CD4-positive, CD25-positive, alpha-beta regulatory T cell (primary cell): ENCODE data around the gene PRSS12. TPM values are rescaled to one million over a fixed set of nuclear protein-coding genes. Genes with fewer than 3 reads are reported as not detected.

Source experiments
- ATAC-seq, 2 donors: fragments of 150-1000 bp; cut with Tn5 transposase; one replicate each; pipeline ENCODE4 v1.10.0; 2021; ENCODE audit warnings: low read depth in 2 of 2, moderate number of reproducible peaks in 2 of 2, moderate library complexity in 1 of 2
- DNase-seq, 3 donors: peaks; one replicate each; pipeline versions ENCODE4 v3.0.0 to v3.0.0-alpha.2; 2012 to 2022; ENCODE audit warnings: mixed read lengths in 1 of 3
- H3K27ac ChIP-seq: one replicate; pipeline ENCODE4 v1.7.0; 2013; ENCODE audit warnings: mild to moderate bottlenecking, low read length; ENCODE audit not compliant: insufficient read depth, poor library complexity, severe bottlenecking
- H3K27me3 ChIP-seq: one replicate; pipeline ENCODE4 v1.7.0; 2013; ENCODE audit warnings: low read length; ENCODE audit not compliant: control insufficient read depth, insufficient read depth
- H3K36me3 ChIP-seq: one replicate; pipeline ENCODE4 v1.7.0; 2013; ENCODE audit warnings: mild to moderate bottlenecking, low read length, moderate library complexity; ENCODE audit not compliant: control insufficient read depth, insufficient read depth
- H3K4me1 ChIP-seq: 2 replicates; pipeline ENCODE4 v1.7.0; 2013; ENCODE audit warnings: mild to moderate bottlenecking, low read length; ENCODE audit not compliant: insufficient read depth, control insufficient read depth, poor library complexity, severe bottlenecking
- H3K4me3 ChIP-seq: one replicate; pipeline ENCODE4 v1.7.0; 2013; ENCODE audit warnings: low read depth, mild to moderate bottlenecking, low read length, moderate library complexity
- H3K9me3 ChIP-seq, 2 experiments: 1 replicate in 1 of 2; 2 replicates in 1 of 2; pipeline ENCODE4 v1.7.0; 2013; ENCODE audit warnings: low read length in 2 of 2, mild to moderate bottlenecking in 1 of 2, moderate library complexity in 1 of 2; ENCODE audit not compliant: control insufficient read depth in 2 of 2
- H3K27ac Mint-ChIP-seq, 3 donors: one replicate each; pipeline ENCODE4 v1.8.0; 2020 to 2022; ENCODE audit warnings: mild to moderate bottlenecking in 3 of 3, mixed read lengths in 3 of 3, moderate library complexity in 2 of 3
- H3K27me3 Mint-ChIP-seq: one replicate; pipeline ENCODE4 v1.8.0; 2022; ENCODE audit warnings: mild to moderate bottlenecking, mixed read lengths
- H3K36me3 Mint-ChIP-seq: one replicate; pipeline ENCODE4 v1.8.0; 2020; ENCODE audit warnings: mixed read lengths
- H3K4me1 Mint-ChIP-seq, 4 donors: one replicate each; pipeline ENCODE4 v1.8.0; 2020 to 2022; ENCODE audit warnings: mixed read lengths in 4 of 4, mild to moderate bottlenecking in 1 of 4
- H3K4me3 Mint-ChIP-seq, 4 donors: one replicate each; pipeline ENCODE4 v1.8.0; 2020 to 2022; ENCODE audit warnings: mild to moderate bottlenecking in 4 of 4, mixed read lengths in 4 of 4, moderate library complexity in 3 of 4
- H3K9me3 Mint-ChIP-seq, 7 donors: one replicate each; pipeline ENCODE4 v1.8.0; 2020 to 2022; ENCODE audit warnings: mixed read lengths in 7 of 7, mild to moderate bottlenecking in 3 of 7, moderate library complexity in 2 of 7
- polyA plus RNA-seq, 4 donors: library from polyadenylated mRNA; unstranded; fragments of 300-500 nt; fragmentation: Illumina TruSeq; gene quantifications; one replicate each; pipeline ENCODE4 v1.2.3, GENCODE V29; 2021
- total RNA-seq: library from RNA; stranded (reverse); gene quantifications from one replicate; pipeline ENCODE4 v1.2.3, GENCODE V29; 2022

PRSS12 gene
- total and polyA plus RNA-seq, 5 donors from 2014 or later = 0.05 TPM; not detected in 4

DNA sequence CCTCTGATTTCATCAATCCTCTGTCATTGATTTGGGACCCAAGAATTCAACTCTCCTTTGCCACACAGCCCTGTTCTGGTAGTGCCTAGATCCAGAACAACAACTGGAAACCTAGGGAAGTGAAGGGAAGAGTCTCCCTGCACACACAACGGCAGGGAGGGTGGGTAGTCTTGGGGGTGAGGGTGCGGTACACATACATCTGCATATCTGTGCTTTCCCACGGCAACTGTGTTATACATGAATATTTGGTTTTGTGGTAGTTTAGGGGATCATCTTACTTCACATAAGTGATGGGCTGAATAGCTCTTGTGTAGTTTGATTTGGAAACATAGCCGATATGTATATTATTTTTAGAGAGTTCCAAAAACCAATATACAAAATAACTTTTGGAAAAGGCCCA lies 3.3 kb upstream of the PRSS12 start:
- no peak overlapping the region for H3K27ac ChIP-seq
- peaks cover 7% of the 10 kb centered on the region for H3K4me1 ChIP-seq
- no peaks in the 10 kb centered on the region for H3K9me3 ChIP-seq
- H3K27me3 Mint-ChIP-seq = peaks cover 52% of the 10 kb centered on the region
- H3K9me3 Mint-ChIP-seq = peaks cover 0 to 5% (median 0%) of the 10 kb centered on the region in 7 donors
- no peaks in the 10 kb centered on the region for H3K36me3 Mint-ChIP-seq
- ATAC-seq = no peak
- no peak overlapping the region for H3K4me3 Mint-ChIP-seq
- H3K4me1 Mint-ChIP-seq = peaks cover 6 to 14% (median 9%) of the 10 kb centered on the region in 4 donors
- H3K27ac Mint-ChIP-seq = no peak overlapping the region
- DNase-seq = no peak
- no peaks in the 10 kb centered on the region for H3K36me3 ChIP-seq
- H3K4me3 ChIP-seq = no peak overlapping the region
- peaks cover 25% of the 10 kb centered on the region for H3K27me3 ChIP-seq

- H3K27ac Mint-ChIP-seq = no peak overlapping the region
- peaks cover 31% of the 10 kb centered on the region for H3K27me3 ChIP-seq
- no peak for ATAC-seq
Measured at GRCh38 chr4:118354913-118355312, 2.1 kb upstream of the PRSS12 start.

GRCh38 chr4:118353534-118354030 lies 779 bp upstream of the PRSS12 start:
- ATAC-seq (no peak), DNase-seq (no peak)
- no peaks in the 10 kb centered on the region for H3K36me3 ChIP-seq
- peaks cover 6 to 14% (median 9%) of the 10 kb centered on the region in 4 donors for H3K4me1 Mint-ChIP-seq
- H3K9me3 Mint-ChIP-seq = peaks cover 0 to 5% (median 0%) of the 10 kb centered on the region in 7 donors
- no peaks in the 10 kb centered on the region for H3K9me3 ChIP-seq
- H3K36me3 Mint-ChIP-seq = no peaks in the 10 kb centered on the region
- no peak overlapping the region for H3K27ac ChIP-seq
- no peak overlapping the region for H3K27ac Mint-ChIP-seq
- H3K27me3 ChIP-seq = peaks cover 31% of the 10 kb centered on the region
- peak overlapping the region in 3 of 4 donors; percentile 47 to 78 (median 72) for H3K4me3 Mint-ChIP-seq
- H3K4me1 ChIP-seq = peaks cover 7% of the 10 kb centered on the region
- H3K4me3 ChIP-seq = no peak overlapping the region
- peaks cover 71% of the 10 kb centered on the region for H3K27me3 Mint-ChIP-seq

More at GRCh38 chr4:118354913-118355312, 2.1 kb upstream of the PRSS12 start:
- peaks cover 59% of the 10 kb centered on the region for H3K27me3 Mint-ChIP-seq
- H3K27ac ChIP-seq = no peak overlapping the region
- H3K4me3 Mint-ChIP-seq = peak overlapping the region in 1 of 4 donors; percentile 16
- H3K9me3 Mint-ChIP-seq = peaks cover 0 to 3% (median 0%) of the 10 kb centered on the region in 7 donors
- H3K4me1 ChIP-seq = peaks cover 7% of the 10 kb centered on the region
- H3K9me3 ChIP-seq = no peaks in the 10 kb centered on the region
- H3K4me3 ChIP-seq = no peak overlapping the region
- H3K36me3 ChIP-seq = no peaks in the 10 kb centered on the region
- no peaks in the 10 kb centered on the region for H3K36me3 Mint-ChIP-seq
- DNase-seq = no peak
- peaks cover 6 to 14% (median 9%) of the 10 kb centered on the region in 4 donors for H3K4me1 Mint-ChIP-seq

GRCh38 chr4:118351851-118352827 lies 664 bp downstream of the PRSS12 start:
- H3K4me3 ChIP-seq = no peak overlapping the region
- ATAC-seq = no peak
- H3K4me3 Mint-ChIP-seq = peak overlapping the region in 3 of 4 donors; percentile 18 to 81 (median 54)
- H3K27me3 ChIP-seq = peaks cover 31% of the 10 kb centered on the region
- H3K27me3 Mint-ChIP-seq = peaks cover 80% of the 10 kb centered on the region
- H3K36me3 Mint-ChIP-seq = no peaks in the 10 kb centered on the region
- H3K27ac ChIP-seq = no peak overlapping the region
- peak in 1 of 3 donors; percentile 9 for DNase-seq
- peaks cover 0 to 5% (median 0%) of the 10 kb centered on the region in 7 donors for H3K9me3 Mint-ChIP-seq
- H3K4me1 Mint-ChIP-seq = peaks cover 6 to 14% (median 9%) of the 10 kb centered on the region in 4 donors
- no peaks in the 10 kb centered on the region for H3K36me3 ChIP-seq
- peaks cover 7% of the 10 kb centered on the region for H3K4me1 ChIP-seq
- H3K9me3 ChIP-seq = no peaks in the 10 kb centered on the region
- H3K27ac Mint-ChIP-seq = peak overlapping the region in 1 of 3 donors; percentile 88

- Histone ChIP-seq H3K27ac (no peak overlapping the region), H3K9me3 (no peaks in the 10 kb centered on the region), H3K27me3 (peaks cover 32% of the 10 kb centered on the region), H3K4me3 (no peak overlapping the region), H3K36me3 (no peaks in the 10 kb centered on the region), H3K4me1 (peaks cover 7% of the 10 kb centered on the region)
- H3K4me1 Mint-ChIP-seq = peaks cover 6 to 14% (median 9%) of the 10 kb centered on the region in 4 donors
- no peak for ATAC-seq
- peaks cover 73% of the 10 kb centered on the region for H3K27me3 Mint-ChIP-seq
- no peak overlapping the region for H3K4me3 Mint-ChIP-seq
- DNase-seq = no peak
- peaks cover 0 to 5% (median 0%) of the 10 kb centered on the region in 7 donors for H3K9me3 Mint-ChIP-seq
- no peak overlapping the region for H3K27ac Mint-ChIP-seq
- H3K36me3 Mint-ChIP-seq = no peaks in the 10 kb centered on the region
Measured at GRCh38 chr4:118350961-118351360, 1.8 kb downstream of the PRSS12 start.

- Mint-ChIP-seq H3K4me1 (peaks cover 6 to 13% (median 9%) of the 10 kb centered on the region in 4 donors), H3K9me3 (peaks cover 0 to 5% (median 0%) of the 10 kb centered on the region in 7 donors), H3K27me3 (peaks cover 61% of the 10 kb centered on the region), H3K36me3 (no peaks in the 10 kb centered on the region), H3K27ac (no peak overlapping the region), H3K4me3 (no peak overlapping the region)
- Histone ChIP-seq H3K36me3 (no peaks in the 10 kb centered on the region), H3K4me1 (peaks cover 7% of the 10 kb centered on the region), H3K9me3 (no peaks in the 10 kb centered on the region), H3K27ac (no peak overlapping the region), H3K4me3 (no peak overlapping the region), H3K27me3 (peaks cover 25% of the 10 kb centered on the region)
- ATAC-seq (no peak), DNase-seq (no peak)
Measured at GRCh38 chr4:118348886-118349285, 3.9 kb downstream of the PRSS12 start.

GRCh38 chr4:118346495-118346894 lies 6.3 kb downstream of the PRSS12 start:
- H3K27me3 ChIP-seq = peaks cover 15% of the 10 kb centered on the region
- no peak overlapping the region for H3K4me3 ChIP-seq
- Mint-ChIP-seq H3K4me3 (no peak overlapping the region), H3K27ac (no peak overlapping the region), H3K27me3 (peaks cover 46% of the 10 kb centered on the region), H3K4me1 (peaks cover 0 to 1% (median under 1%) of the 10 kb centered on the region in 4 donors), H3K36me3 (no peaks in the 10 kb centered on the region), H3K9me3 (peaks cover 0 to 4% (median 0%) of the 10 kb centered on the region in 7 donors)
- no peak overlapping the region for H3K27ac ChIP-seq
- DNase-seq (no peak), ATAC-seq (no peak)
- no peaks in the 10 kb centered on the region for H3K4me1 ChIP-seq
- no peaks in the 10 kb centered on the region for H3K9me3 ChIP-seq
- no peaks in the 10 kb centered on the region for H3K36me3 ChIP-seq
